Activated CD4-positive, CD25-positive, alpha-beta regulatory T cell (primary cell): ENCODE results near the gene ZRANB1.

Source experiments
- DNase-seq, 4 experiments: peaks; one replicate each; lab custom pipeline; 2025; lab: John Stamatoyannopoulos, UW

The ZRANB1 gene

DNA sequence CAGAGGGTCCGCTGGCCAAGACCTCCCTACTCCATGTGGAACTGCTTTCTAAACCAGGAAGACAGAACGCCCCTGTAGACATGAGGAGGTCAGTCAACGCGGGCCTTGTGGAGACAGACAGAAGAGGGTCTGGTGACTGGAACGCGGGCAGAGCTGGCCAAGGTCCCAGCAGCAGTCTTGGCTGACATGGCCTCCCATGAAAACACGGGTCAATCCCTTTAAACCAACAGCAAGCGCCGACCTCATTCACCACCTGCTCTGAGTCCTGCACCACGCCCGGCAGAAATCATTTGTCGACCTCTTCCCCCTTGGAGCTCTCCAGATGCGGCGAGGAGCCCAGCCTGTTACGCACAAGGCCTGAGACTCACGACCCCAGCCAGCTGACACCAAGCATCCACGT, 78.5 kb downstream of the ZRANB1 start:
- DNase-seq, result no peak

DNA sequence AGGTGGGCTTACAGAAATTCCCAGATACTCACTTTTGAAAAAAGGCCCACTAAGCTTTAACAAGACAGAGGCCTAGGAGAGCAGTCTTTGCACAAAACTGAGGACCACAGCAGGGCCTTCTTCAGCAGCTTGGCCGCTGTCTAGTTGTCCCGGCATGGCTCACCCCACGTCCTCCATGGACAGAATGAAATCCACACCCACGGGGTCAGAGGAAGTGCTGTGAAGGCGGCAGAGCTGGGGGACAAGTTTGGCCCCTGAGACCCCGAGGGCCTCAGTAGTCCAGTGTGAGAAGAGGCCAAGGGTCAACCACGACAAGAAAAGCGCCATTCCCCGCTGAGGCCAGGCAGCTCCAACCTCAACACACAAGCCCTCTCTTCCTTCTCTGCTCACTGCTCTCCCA, 78.9 kb downstream of the ZRANB1 start:
- DNase-seq, result no peak

DNA sequence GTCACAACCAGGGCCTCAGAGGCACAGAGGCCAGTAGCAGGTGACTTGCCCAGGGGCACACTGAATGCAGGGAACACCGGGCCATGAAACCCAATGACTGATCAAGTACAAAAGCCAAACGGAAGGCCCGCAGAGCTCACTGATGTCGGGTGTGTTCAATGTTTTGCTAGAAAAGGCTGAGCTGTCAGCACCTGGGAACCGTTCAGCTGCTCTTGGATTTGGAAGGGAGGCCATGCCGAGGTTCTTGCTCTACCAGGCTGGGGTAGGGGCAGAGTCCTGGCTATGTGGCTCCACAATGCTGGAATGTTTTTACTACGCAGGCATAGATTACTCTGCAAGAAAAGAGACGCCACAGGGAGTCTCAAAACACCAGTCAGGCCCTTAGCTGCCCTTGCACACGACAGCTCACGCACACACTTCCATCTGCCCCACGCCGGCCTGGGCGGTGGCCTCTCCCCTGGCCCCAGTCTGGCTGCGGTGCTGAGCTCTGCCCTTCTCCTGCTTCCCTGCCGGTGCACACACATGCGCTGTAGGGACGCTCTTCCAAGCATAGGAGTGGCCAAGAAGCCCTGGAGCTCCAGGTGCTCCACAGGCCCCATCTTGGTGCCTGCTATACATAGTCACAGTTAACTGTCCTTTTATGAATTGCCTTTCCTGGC, 79.9 kb downstream of the ZRANB1 start:
- DNase-seq, result no peak

DNA sequence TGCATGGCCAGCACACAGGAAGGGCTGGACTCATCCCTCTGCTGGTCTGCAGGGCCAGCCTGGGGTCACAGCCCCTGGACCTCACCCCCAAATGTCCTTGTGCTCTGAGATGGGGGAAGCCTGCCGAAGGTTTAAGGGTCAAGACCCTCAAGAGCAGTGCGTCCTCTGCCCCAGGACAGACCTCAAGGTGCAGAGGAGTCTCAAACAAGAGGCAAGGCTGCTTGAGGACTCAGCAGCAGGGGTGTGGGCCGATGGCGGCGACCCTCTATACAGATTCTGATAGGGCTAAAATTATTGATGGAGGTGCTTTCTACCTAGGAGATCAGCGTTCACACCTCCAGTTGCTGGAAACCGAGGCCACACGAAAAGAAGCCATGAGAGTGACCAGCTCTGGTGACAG, 80.7 kb downstream of the ZRANB1 start:
- DNase-seq, result no peak

DNA sequence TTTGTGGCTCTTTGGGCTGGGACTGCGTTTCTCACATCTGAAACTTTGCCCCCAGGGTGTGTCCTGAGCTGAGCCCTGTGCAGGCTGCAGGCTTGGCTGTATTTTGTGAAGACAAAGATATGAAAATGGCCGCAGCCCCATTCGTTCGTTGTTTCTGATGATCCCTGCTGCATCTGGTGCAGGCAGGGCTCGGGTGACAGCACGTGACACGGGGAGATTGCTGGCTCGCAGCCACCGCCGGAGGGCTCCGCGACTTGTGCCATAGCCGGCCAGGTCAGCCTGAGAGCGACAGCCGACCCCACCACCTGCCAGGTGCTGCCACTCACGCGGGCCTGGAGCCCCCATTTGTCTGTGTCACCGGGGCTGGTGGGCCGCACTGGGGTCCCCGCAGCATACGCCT, 81.3 kb downstream of the ZRANB1 start:
- no peak for DNase-seq

DNA sequence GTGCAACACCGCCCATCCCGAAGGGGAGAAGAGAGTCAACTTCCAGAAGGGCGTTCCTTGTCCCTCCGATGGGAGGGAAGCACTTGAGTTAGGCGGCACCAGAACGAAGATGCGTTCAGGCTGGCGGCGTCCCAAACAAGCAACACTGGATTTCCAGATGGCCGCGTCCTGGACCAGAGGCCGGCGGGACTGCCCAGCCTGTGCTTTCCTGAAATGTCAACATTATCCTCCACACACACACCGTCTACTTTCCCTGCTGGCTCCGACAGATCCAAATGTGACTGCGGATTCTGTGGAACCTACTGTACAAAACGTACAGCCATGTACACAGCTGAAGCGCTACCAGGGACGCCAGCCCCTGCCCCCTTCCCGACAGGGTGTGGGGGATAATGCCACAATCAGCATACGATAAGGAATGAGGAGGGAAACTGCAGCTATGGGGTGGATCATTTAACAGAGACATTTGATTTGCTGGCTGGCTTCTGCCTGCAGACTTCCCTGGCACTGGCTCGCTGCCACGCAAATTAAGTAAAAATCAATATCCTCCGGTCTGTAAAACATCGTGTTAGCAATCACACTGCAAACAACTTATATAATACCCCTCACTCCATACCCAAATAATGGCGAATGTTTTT, 82.1 kb downstream of the ZRANB1 start:
- no peak for DNase-seq

DNA sequence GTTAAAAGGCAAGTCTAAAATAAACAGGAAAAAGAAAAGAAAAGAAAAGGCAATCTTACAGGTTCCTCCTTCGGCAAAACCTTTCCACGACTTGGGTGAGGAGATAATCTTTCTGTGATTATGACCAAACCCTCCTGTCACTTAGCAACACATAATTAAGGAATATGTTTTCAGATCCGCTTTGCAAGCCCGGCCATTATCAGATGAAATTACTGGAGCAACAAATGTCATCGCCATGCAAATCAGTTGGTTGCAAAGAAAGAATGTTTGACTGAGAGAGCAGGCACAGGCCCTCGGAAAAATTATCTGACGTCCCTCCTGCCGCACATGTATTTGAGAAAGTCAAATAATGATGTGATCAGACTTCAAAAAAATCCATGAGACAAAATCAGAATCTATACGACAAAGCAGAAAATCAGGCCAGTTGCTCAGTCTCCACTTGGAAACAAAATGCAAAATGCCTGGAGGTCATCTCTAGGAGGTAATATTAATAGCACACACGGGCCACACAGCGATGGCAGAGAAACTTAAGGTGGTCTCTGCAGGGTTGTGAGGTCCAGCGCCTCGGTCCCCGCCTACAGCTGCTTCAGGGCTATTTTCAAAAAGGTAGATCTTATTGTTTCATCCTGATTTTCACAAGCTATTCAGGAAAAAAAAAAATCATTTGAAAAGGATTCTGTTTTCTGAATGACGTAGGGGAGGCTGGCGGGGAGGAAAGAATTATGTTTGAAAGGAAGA, 82.7 kb downstream of the ZRANB1 start:
- no peak for DNase-seq

DNA sequence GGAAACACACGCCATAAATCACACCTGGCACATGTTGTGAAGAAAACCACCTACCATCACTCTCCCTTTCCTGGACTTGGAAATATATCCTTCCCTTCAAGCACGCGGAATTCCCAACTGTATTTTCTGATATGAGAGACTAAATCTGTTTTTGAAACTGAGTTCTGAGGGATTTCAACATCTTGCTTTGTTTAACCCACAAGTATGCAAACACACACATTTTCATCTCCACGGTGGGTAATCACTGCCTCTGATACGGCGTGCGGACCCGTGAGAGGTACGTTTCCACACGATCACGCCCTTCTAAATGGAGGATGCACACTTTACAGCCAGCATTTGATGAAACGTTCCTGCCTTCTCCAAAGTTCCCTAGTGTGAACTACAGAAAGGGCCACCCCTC, 83.4 kb downstream of the ZRANB1 start:
- DNase-seq, result no peak

DNA sequence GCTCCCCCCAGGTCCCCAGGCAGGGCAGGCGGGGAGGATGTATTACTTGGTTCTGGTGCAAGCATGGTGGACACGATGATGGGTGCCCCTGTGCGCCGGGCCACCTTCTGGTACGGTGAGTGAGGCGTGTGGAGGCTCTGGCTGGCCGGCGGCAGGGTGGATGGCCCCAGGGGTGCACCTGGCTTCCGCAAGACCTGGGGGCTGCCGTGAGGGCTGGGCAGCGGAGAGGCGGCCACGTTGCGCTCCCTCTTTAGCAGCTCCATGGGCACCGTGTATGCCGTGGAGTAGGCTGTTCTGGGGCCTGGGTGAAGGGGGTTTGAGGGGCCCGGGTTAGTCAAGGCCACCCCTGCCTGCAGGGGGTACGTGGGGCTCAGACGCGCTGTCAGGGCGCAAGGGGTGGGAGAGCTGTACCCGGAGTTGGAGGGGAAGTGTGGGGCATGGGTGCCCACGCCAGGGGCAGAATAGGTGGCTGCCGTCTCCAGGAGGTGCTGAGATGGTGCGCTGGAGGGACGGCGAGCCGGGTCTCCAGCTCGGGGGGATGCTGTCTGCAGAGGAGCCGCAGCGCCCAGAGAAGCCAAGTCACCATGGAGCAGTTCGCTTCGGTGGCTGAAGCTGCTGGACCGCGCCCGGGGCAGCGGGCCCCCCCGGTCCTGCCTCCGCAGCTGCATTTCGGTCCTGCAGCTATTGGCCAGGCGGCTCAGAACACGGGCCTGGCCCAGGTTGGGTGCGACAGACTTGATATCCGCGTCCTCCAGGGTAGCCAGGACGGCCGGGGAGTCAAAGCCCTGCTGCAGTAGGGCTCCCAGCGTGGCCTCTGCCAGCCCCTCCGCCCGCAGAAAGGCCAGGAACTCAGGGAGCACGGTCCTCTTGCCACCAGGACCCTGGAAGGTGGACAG, 84.4 kb downstream of the ZRANB1 start:
- DNase-seq, result no peak

DNA sequence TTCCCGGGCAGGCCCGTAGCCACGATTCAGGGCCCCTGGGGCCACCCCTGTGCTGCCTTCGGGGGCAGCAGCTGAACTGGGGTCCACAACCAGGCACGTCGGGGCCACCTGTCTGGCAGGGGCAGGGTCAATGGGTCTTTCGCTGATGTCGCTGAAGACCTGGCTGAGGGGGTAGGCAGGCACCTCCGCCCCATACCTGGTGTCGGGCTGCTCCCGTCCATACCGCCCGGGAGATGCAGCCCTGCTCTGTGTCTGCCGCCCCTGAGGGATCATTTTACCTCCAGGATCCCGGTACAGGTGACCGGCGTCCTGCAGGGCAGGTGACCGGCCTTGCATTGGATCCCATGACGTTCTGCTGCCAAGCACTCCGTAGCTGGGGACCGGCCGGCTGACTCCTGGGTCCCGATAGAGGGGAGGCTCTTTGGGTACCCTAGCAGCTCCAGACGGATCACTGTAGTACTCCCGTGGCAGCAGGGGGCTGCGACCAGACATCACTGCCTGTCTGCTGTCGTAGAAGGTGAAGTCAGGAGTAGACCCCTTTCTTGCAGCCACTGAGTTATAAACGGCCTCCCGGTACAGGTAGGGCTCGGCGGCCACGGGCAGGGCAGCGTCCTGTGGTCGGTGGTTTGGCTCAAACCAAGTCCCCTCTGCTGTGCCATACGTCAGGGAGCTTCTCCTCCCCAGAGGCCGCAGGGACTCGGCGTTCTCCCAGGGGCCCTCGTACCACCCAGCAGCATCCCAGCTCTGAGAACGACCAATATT, 85.2 kb downstream of the ZRANB1 start:
- DNase-seq, result no peak

DNA sequence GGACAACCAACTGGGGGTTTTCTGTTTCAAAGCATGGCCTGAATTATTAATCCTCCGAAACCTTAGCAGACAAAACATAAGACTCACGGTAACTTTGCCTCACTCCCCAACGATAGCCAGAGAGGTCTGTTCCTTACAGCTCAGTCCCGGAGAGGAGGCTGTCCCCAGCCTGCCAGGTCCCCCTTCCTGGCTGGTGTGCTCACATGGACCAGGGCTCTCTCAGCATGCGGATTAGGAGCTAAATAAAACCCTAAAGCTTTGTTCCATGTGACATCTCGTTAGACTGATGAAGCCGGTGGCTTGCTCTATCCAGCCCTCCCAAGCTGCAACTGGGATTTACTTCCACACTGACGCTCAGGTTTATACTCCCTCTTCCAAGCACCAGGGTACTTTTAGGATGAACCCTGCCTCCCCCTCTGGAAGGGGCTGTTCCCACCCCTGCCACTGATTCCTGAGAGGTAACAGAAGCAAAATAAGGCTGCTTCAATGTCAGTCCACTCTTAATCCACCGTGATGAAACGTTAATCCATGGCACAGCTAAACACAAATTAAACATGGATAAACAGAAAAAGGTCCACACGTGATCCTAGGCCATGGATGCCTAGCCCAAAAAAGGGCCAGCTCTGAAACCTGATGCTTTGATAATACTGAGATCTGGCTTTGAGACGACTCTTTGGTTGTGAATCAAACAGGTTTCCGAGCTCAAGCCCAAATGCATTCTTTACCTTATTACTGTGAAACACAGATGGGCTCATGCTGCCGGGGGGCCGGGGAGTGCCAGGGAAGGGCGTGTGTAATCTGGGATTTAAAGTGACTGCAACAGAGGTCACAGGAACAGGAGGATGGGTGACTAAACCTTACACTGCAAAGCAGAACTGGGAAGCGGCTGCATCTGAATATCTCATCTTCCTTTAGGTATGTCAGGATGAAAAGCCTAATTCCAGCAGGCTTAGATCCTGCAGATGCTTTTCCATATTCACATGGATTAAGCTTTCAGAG, 86.2 kb downstream of the ZRANB1 start:
- DNase-seq, result no peak

DNA sequence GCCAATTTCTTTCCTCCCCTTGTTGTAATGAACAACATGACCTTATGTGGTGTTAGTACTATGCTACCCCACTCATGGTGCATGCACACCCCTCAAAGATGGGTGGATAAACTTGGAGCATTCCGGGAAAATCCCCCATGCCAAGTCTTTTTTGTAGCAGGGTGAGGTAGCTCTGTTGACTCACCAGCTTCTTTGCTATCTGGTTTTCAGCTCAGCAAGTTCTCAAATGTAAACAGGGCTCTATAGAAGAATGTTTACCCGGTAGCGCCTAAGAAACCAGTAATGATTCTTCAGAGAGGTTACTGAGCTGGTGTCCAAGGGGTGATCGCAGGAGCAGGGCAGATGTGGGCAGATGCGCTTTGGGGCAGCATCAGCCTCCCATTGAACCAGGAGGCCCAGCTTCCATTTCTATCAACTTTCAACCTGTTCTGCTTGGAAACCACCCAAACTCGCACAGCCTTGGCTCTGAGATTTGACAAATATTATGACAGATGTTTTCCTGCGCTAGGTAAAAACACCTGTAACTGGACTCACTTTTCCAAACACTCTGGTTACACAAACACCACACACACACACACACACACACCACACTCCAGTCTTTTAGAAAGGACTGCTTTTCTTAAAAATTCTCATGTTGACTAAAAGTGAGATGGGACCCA, 87.8 kb downstream of the ZRANB1 start:
- no peak for DNase-seq

DNA sequence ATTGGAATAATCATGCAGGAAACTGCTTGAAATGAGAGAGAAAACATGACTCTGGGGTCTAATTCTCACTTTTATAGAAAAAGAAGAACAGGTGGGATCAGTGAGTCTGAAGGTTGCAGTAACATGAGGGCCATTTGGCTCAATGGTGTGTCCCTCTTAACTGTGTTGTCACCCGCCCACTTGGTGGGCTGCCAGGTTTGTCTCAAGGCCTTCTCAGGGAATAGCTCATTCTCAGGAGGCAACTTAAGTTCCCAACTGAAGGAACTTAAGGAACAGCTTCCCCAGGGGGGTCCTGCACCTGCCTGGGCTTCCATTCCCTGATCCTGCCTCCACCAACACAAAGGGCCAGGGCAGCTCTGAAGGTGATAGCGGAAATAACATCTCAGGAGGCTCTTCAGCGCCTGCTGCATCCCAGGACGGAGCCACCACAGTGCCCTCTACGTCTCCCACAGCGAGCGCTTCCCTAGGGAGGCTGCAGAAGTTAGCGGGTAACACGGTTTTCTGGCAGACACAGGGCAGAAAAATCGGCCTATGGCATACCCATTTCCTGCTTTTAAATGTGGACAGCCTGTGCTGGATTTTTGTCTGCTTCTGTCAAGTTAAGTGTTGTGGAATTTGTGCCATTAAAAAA, 88.8 kb downstream of the ZRANB1 start:
- DNase-seq, result no peak

DNA sequence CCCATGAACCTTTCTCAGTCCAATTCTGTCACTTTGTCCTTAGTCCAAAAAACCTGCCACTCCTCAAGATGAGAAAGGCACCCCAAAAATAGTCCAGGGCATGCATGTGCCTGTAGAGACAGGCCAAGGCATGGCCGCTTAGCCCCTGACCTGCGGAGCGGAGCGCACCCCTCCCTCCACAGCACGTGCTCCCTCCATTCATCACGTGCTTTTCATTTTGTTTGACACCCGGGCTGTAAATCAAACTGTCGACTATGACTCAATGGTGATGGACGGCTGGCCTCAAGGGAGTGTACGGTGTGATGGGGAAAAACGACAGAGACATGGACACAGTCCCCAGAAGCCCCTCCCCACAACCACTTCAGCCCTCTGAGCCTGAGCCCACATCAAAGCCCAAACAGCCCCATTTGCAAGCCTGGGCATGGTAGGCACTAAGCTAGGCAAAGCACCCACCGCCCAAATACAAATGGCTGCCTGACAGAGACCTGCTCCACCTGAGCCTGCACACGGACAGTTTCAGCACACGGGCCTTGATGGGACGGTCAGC, 90.6 kb downstream of the ZRANB1 start:
- DNase-seq, result no peak

DNA sequence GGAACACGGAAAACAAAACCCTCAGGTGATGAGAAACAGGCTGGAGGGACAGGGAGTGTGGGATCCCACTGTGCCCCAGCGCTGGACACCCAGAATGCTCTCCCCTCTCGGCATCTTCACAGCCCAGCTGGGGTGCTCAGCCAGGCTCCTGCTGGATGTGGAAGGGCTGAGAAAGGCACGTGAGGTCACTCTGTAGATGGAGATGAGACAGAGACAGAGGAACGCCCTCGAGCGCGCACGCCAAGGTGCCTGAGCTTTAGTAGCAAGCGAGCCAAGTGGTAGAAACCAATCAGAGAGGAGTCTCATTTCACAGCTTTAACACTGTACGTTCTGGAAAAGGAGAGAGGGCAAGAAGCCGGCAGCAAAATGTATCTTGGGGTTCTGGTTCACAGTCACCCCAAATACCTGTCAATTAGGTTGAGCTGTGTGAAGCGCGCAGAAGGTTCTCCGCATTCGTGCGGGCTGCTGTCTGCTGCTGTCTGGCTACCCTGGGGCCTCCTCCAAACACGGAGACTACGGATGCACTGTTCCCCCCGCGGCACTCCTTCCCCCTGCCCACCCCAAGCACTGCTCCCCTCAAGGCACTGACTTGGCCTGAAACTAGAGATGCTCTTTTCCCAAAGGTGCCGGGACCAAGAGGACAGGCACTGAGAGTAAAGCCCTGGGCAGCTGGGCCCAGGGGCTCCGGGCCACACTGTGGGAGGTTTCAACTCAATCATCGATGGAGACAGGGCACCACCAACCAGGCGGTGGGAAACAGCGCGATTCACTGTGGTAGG, 91.4 kb downstream of the ZRANB1 start:
- DNase-seq, result no peak

DNA sequence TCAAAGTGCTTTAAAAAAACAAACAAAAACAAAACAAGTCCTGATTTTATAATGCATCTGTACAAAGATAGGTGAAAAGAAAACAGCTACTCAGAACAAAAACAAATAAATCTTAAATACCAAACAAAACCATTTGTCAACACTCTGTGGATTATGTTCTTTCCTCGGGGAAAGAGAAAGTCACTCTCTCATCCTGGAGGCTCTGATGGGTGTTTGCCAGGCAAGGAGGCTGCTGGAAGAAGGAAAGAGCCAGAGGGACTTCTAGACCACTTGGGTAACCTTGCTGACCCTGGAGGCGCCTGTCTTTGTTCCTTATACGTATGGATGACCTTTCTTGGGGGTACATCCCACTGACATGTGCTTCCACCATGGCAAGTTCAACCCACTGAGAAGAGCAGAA, 92.8 kb downstream of the ZRANB1 start:
- DNase-seq, result no peak

DNA sequence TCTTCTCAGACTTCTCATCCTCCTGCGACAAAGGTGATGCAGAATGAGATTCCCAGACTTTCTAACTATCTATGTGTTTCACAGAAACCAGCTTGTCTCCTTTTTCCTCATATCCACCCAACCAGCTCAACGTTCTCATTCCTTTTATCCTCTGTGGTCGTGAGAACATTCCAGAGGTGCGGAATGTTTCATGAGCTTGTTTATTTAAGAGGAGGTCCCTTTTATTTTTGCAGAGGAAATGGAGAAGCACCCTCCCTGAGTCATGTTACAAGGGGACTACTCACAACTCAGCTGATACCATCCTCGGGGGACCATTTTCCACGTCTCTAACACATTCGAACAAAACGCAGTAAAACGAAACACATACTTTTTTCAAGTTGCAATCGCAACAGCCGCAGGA, 93.2 kb downstream of the ZRANB1 start:
- no peak for DNase-seq

DNA sequence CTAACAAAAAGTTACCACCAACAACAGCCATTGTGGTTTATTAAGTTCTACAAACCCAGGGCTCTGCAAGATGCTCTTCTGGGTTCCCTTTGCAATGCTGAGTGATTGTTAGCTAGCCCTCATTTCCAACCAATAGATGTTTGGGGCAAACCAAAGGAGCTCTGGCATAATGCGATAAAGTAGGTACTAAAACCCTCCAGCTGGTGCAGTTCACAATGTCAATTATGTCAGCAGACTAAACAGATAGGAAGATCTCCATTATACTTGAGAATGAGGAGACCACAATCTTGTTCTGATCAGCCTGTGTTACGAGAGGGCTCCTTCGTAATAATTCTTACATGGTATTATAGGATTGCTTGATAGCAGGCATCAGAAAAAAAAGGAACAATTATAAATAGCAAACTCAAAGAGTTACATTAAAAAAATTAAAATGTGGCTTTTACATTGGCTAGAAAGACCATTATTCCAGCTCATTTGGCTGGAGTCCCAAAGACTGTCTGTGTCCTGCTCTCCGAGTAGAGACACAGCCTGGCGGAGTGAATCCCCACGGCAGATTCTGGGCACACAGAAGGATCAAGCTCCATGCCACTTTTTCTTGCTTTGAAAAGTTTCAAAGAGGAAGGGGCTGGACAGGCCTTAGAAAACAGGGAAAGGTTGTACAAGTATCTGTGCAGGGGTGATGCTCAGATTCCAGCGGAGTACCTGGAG, 93.8 kb downstream of the ZRANB1 start:
- DNase-seq, result no peak
